K562 (cell line): ENCODE results near the gene EPS8L1. TPM values are rescaled to one million over a fixed set of nuclear protein-coding genes. Genes with fewer than 3 reads are reported as not detected.

Experiments
- ATAC-seq: fragments of 200-7000 bp; cut with Tn5 transposase; 3 replicates; pipeline ENCODE4 v1.9.1; 2020; ENCODE audit warnings: moderate library complexity
- BruUV-seq: library from RNA; stranded (reverse); fragments of 400-500 nt; replicated peaks from 2 replicates; lab custom pipeline; 2021; lab: Mats Ljungman, UMichigan
- CTCF ChIA-PET: fragments of 300-600 bp; formaldehyde crosslinking; extraction: SDS; loops from one replicate; lab custom pipeline; 2021; ENCODE audit warnings: low intra/inter-chr PET ratio; lab: Yijun Ruan, JAX
- POLR2A ChIA-PET: fragments of 300-600, 350-650 bp; sonication (Branson Sonifier 250); formaldehyde crosslinking; extraction: SDS; loops from one replicate; lab custom pipeline; 2021; ENCODE audit warnings: antibody characterized with exemption, inconsistent platforms; lab: Yijun Ruan, JAX
- DNase-seq, 4 experiments: peaks; one replicate each; pipeline versions ENCODE4 v3.0.0 to v3.0.0-alpha.2; 2011 to 2018; ENCODE audit warnings: low spot score in 3 of 4, mixed read lengths in 3 of 4; ENCODE audit errors: extremely low read depth in 1 of 4
- FAIRE-seq: peaks from 2 replicates; lab custom pipeline; 2011; peaks lifted over from hg19 to GRCh38; lab: Jason Lieb, UNC
- H2AFZ ChIP-seq: 2 replicates; pipeline ENCODE4 v1.6.0; 2011; ENCODE audit warnings: low read depth, low read length, control low read depth, inconsistent platforms
- H3K27ac ChIP-seq: fragments of 200-600 bp; 3 replicates; pipeline ENCODE4 v1.8.0; 2011; ENCODE audit warnings: low read depth, mild to moderate bottlenecking, control low read depth, inconsistent platforms, low read length, moderate library complexity, mixed read lengths; ENCODE audit errors: extremely low read depth
- H3K27me3 ChIP-seq, 2 experiments: fragments of 300-600 bp in 1 of 2; 2 replicates in 1 of 2; 3 replicates in 1 of 2; pipeline versions ENCODE4 v1.6.0 to v1.8.0; 2011; ENCODE audit warnings: inconsistent platforms in 2 of 2, low read length in 2 of 2, mild to moderate bottlenecking in 1 of 2, mixed read lengths in 1 of 2, moderate library complexity in 1 of 2; ENCODE audit not compliant: control insufficient read depth in 2 of 2, insufficient read depth in 2 of 2
- H3K36me3 ChIP-seq: fragments of 300-600 bp; 3 replicates; pipeline ENCODE4 v1.8.0; 2011; ENCODE audit warnings: mild to moderate bottlenecking, low read length, inconsistent platforms; ENCODE audit not compliant: control insufficient read depth, insufficient read depth
- H3K4me1 ChIP-seq, 2 experiments: fragments of 200-600 bp in 1 of 2; replicated peaks in 1 of 2; 2 replicates in 1 of 2; 3 replicates in 1 of 2; pipeline versions ENCODE4 v1.5.1 to v1.8.0; 2011; ENCODE audit warnings: inconsistent platforms in 2 of 2, low read length in 2 of 2, mild to moderate bottlenecking in 1 of 2, mixed read lengths in 1 of 2, moderate library complexity in 1 of 2; ENCODE audit not compliant: control insufficient read depth in 2 of 2, insufficient read depth in 2 of 2
- H3K4me2 ChIP-seq: 2 replicates; pipeline ENCODE4 v1.6.1; 2011; ENCODE audit warnings: low read length, control low read depth, inconsistent platforms, mixed read lengths; ENCODE audit not compliant: insufficient read depth
- H3K4me3 ChIP-seq: fragments of 200-600 bp; sonication (generic), shearing (Covaris generic); 2 replicates; pipeline ENCODE4 v1.5.1; 2016; ENCODE audit warnings: control low read depth, inconsistent platforms
- H3K79me2 ChIP-seq: fragments of 200-600 bp; 3 replicates; pipeline ENCODE4 v1.8.0; 2011; ENCODE audit warnings: low read length, inconsistent platforms; ENCODE audit not compliant: control insufficient read depth, insufficient read depth
- H3K9ac ChIP-seq, 2 experiments: 2 replicates each; pipeline versions ENCODE4 v1.6.0 to v1.6.1; 2011; ENCODE audit warnings: low read depth in 2 of 2, low read length in 2 of 2, control low read depth in 1 of 2, inconsistent platforms in 1 of 2, mild to moderate bottlenecking in 1 of 2, mixed read lengths in 1 of 2; ENCODE audit not compliant: insufficient read depth in 1 of 2
- H3K9me1 ChIP-seq: one replicate; pipeline ENCODE4 v1.6.0; 2011; ENCODE audit warnings: inconsistent platforms, mild to moderate bottlenecking, low read length, moderate library complexity; ENCODE audit not compliant: control insufficient read depth, insufficient read depth
- H3K9me3 ChIP-seq: replicated peaks from 2 replicates; pipeline ENCODE4 v1.5.1; 2011; ENCODE audit warnings: low read depth, low read length, inconsistent platforms; ENCODE audit not compliant: control insufficient read depth, insufficient read depth
- H4K20me1 ChIP-seq: replicated peaks from 2 replicates; pipeline ENCODE4 v1.6.1; 2011; ENCODE audit warnings: low read length, inconsistent platforms, mixed read lengths; ENCODE audit not compliant: control insufficient read depth, insufficient read depth
- ATF6 ChIP-seq: sonication (generic); formaldehyde crosslinking; IDR thresholded peaks from 2 replicates; pipeline ENCODE4 v1.4.0; 2020; ENCODE audit warnings: mild to moderate bottlenecking, missing genetic modification reagents
- C11orf30 ChIP-seq: fragments of 450-650 bp; IDR thresholded peaks from 2 replicates; pipeline ENCODE4 v1.6.1; 2016; ENCODE audit warnings: low read depth, mild to moderate bottlenecking
- CREB3 ChIP-seq: fragments of 450-650 bp; conservative IDR thresholded peaks from 2 replicates; pipeline ENCODE4 v1.6.1; 2016; ENCODE audit warnings: missing genetic modification characterization, low read depth, mild to moderate bottlenecking, missing compliant biosample characterization, moderate library complexity
- HCFC1 ChIP-seq: IDR thresholded peaks from 2 replicates; pipeline ENCODE4 v1.6.1; 2012; ENCODE audit warnings: low read depth, low read length, improper control_type of control experiment
- KDM4B ChIP-seq, 2 experiments: fragments of 450-650 bp in 1 of 2; sonication (generic) in 1 of 2; IDR thresholded peaks; 2 replicates each; pipeline ENCODE4 v1.6.1; 2016 to 2017; ENCODE audit warnings: borderline replicate concordance in 2 of 2, antibody characterized with exemption in 1 of 2, low read depth in 1 of 2, mild to moderate bottlenecking in 1 of 2
- KLF13 ChIP-seq: fragments of 450-650 bp; IDR thresholded peaks from 2 replicates; pipeline ENCODE4 v1.6.1; 2016; ENCODE audit warnings: missing genetic modification characterization, low read depth, mild to moderate bottlenecking, missing compliant biosample characterization, moderate library complexity, borderline replicate concordance
- SIX5 ChIP-seq, 2 experiments: IDR thresholded peaks; 2 replicates each; pipeline ENCODE4 v1.6.1; 2011; ENCODE audit warnings: low read length in 2 of 2, borderline replicate concordance in 1 of 2, low read depth in 1 of 2, mild to moderate bottlenecking in 1 of 2, moderate library complexity in 1 of 2; ENCODE audit not compliant: insufficient read depth in 1 of 2
- SRSF1 ChIP-seq: fragments of 200-400 bp; formaldehyde crosslinking; IDR thresholded peaks from 2 replicates; pipeline ENCODE4 v1.6.1; 2017; ENCODE audit warnings: mild to moderate bottlenecking, low read depth, low read length, moderate library complexity
- SRSF7 ChIP-seq: fragments of 200-400 bp; formaldehyde crosslinking; optimal IDR thresholded peaks from 2 replicates; pipeline ENCODE3; 2017; ENCODE audit warnings: mild to moderate bottlenecking, low read depth, low read length
- THAP12 ChIP-seq: fragments of 250-450 bp; sonication (Bioruptor Pico); IDR thresholded peaks from 2 replicates; pipeline ENCODE4 v1.9.0; 2021; ENCODE audit warnings: mild to moderate bottlenecking, inconsistent platforms
- VEZF1 ChIP-seq: fragments of 200-800 bp; sonication (Bioruptor generic); IDR thresholded peaks from 2 replicates; pipeline ENCODE4 v1.6.1; 2017; ENCODE audit warnings: missing genetic modification characterization, missing compliant biosample characterization
- ZNF174 ChIP-seq: fragments of 250-450 bp; sonication (Bioruptor Pico); IDR thresholded peaks from 2 replicates; pipeline ENCODE4 v1.4.0; 2020; ENCODE audit warnings: mild to moderate bottlenecking
- ZNF384 ChIP-seq: IDR thresholded peaks from 2 replicates; pipeline ENCODE4 v1.6.1; 2012; ENCODE audit warnings: low read depth, low read length, improper control_type of control experiment
- WGBS: fragments of 100-300 bp; shearing (Covaris generic); methylation state at CpG from one replicate; pipeline ENCODE4 v1.1.6; 2016; ENCODE audit warnings: low coverage, mixed read lengths; ENCODE audit not compliant: insufficient coverage; ENCODE audit errors: missing lambda C conversion rate; 5-methylcytosine and 5-hydroxymethylcytosine counted together
- in situ Hi-C: fragments of 300-500 bp; cut with MboI; formaldehyde crosslinking; loops from 4 replicates; pipeline ENCODE4 v1.15.0; 2018; ENCODE audit warnings: inconsistent platforms, mixed read lengths
- intact Hi-C: fragments of 100-400 bp; cut with micrococcal nuclease; formaldehyde crosslinking; loops from 2 replicates; pipeline ENCODE4 v1.14.2; 2022
- polyA plus RNA-seq, 8 experiments: library from polyadenylated mRNA; depleted of rRNA in 4 of 8; stranded (reverse) in 5 of 8; unstranded in 3 of 8; fragments of >200 nt; fragmentation: Nextera tagmentation in 2 of 8; fragmentation: Illumina TruSeq in 1 of 8; extraction: Ambion mirVana in 2 of 8; extraction: Trizol in 1 of 8; gene quantifications; 2 replicates each; pipeline versions ENCODE4 v1.2.1 to v1.2.3, GENCODE V29; 2011 to 2014; ENCODE audit warnings: inconsistent platforms in 1 of 8, missing spikeins in 1 of 8
- total RNA-seq, 7 experiments: library from RNA; depleted of rRNA in 6 of 7; stranded (reverse); fragments of >200 nt in 6 of 7; fragmentation: Illumina TruSeq in 2 of 7; extraction: Trizol in 2 of 7; gene quantifications; 2 replicates each; pipeline versions ENCODE4 v1.2.1 to v1.2.3, GENCODE V29; 2011 to 2021; ENCODE audit warnings: low replicate concordance in 1 of 7

EPS8L1 gene
- total and polyA plus RNA-seq, 9 of the 15 experiments (the other 6 are each of a cell fraction or from before 2014, with no cell fraction given) = 0.35 to 22.1 (median 11.9) TPM

GRCh38 chr19:55095260-55096060 lies 19.8 kb downstream of the EPS8L1 start:
- peaks cover 74% of the 10 kb centered on the region for H3K36me3 ChIP-seq
- H3K79me2 ChIP-seq = peaks cover 2% of the 10 kb centered on the region; the same call in 1 of the 3 replicates
- FAIRE-seq = no peak
- H3K9me1 ChIP-seq = peaks cover 3% of the 10 kb centered on the region
- peak in 3 of 4 experiments; percentile 32 to 43 (median 39) for DNase-seq
- intact Hi-C loops (no loop called here), in situ Hi-C loops (no loop called here)
- H3K27me3 ChIP-seq = no peaks in the 10 kb centered on the region
- peak; percentile 78 for ATAC-seq
- H3K4me2 ChIP-seq = no peak overlapping the region
- POLR2A ChIA-PET = interaction anchor here (1.0 to 1.1 kb wide), 2 partner anchors 11 kb away, joined by 3 to 4 read pairs; no protein-coding TSS in a partner anchor
- 84% methylated on average over 18 of the region's 23 CpGs for WGBS
- H3K9me3 ChIP-seq = no peaks in the 10 kb centered on the region
- BruUV-seq = no TSS peak
- H4K20me1 ChIP-seq = no peaks in the 10 kb centered on the region
- H3K4me1 ChIP-seq = peaks cover 0 to 70% of the 10 kb centered on the region in 2 experiments; a peak in 2 of 5 replicates
- no peak overlapping the region for H2AFZ ChIP-seq
- CTCF ChIA-PET = no interaction called here
- H3K9ac ChIP-seq = no peak overlapping the region; a peak in 1 of 4 replicates
- no peak overlapping the region for H3K4me3 ChIP-seq
- no peak overlapping the region for H3K27ac ChIP-seq
- TF ChIP-seq ZNF174 (CRISPR knock-in tag) (no peak), HCFC1 (peak; percentile 81), KLF13 (tag) (no peak), VEZF1 (CRISPR knock-in tag) (no peak), THAP12 (no peak), C11orf30 (no peak), ATF6 (CRISPR knock-in tag) (no peak), SRSF1 (no peak), CREB3 (tag) (no peak), ZNF384 (no peak), SIX5 (IDR thresholded peaks at IDR 0.05; ENCODE audit: borderline replicate concordance in 1 of 2, insufficient read depth in 1 of 2, low read depth in 1 of 2, low read length in 2 of 2) (peak; percentile 52 to 54; a peak in 3 of 4 replicates), SRSF7 (no peak), KDM4B (IDR thresholded peaks at IDR 0.05; ENCODE audit: borderline replicate concordance in 2 of 2, low read depth in 1 of 2) (no peak)
